Measurements from ENCODE around the gene CLDN4.

DNA sequence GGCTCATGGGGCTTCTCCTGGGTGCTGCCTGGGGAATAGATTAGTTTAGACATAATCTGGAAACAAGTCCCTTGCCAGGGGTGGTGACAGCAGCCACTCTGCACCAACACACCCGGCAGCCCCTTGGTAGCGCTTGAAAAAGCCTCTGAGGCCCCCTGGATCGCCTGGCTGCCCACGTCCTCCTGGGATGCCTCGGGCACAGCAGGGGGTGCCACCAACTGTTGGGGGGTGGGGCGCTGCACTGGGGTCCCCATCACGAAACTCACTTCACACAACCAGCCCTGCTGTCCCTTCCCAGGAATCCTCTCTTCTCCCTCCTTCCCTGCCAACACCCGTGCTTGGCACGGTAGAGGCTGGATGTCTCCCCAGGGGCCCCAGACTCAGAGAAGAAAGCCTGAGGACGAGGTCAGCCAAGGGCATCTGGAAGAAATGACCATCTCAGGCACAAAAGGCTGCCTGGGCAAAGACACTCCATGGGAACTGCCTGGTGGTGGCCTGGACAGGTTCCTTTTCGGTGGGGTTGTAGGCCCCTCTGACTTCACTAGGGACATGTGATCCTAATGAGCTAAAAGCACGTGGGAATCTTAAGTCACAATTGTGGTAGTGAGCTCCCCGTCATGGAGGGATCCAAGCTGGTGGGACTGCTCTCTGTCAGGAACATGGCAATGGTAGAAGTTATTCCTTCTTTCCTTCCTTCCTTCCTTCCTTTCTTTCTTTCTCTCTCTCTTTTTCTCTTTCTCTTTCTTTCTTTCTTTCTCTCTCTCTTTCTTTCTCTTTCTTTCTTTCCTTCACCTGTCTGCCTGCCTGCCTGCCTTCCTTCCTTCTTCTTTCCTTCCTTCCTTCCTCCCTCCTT is 41.5 kb downstream of the CLDN4 start:
- no peak for TF ChIP-seq NR2C2 (CRISPR knock-in tag; IDR thresholded peaks at IDR 0.05)
- no peak for TF ChIP-seq NR2C2 (tag; IDR thresholded peaks at IDR 0.05)
- TF ChIP-seq KDM4B (IDR thresholded peaks at IDR 0.05; ENCODE audit: borderline replicate concordance in 2 of 2, low read depth in 1 of 2) = no peak
- no peak for TF ChIP-seq CHD1 (IDR thresholded peaks at IDR 0.05; ENCODE audit: low read length)
- no peak for TF ChIP-seq NR1H2 (CRISPR knock-in tag; IDR thresholded peaks at IDR 0.05)
- no peak for TF ChIP-seq E2F6 (IDR thresholded peaks at IDR 0.05; ENCODE audit: borderline replicate concordance in 1 of 2, extremely low read depth in 1 of 2, insufficient read depth in 1 of 2, insufficient read length in 1 of 2, low read depth in 1 of 2, low read length in 1 of 2, poor library complexity in 1 of 2, severe bottlenecking in 1 of 2)
- TF ChIP-seq, protein P1, sequence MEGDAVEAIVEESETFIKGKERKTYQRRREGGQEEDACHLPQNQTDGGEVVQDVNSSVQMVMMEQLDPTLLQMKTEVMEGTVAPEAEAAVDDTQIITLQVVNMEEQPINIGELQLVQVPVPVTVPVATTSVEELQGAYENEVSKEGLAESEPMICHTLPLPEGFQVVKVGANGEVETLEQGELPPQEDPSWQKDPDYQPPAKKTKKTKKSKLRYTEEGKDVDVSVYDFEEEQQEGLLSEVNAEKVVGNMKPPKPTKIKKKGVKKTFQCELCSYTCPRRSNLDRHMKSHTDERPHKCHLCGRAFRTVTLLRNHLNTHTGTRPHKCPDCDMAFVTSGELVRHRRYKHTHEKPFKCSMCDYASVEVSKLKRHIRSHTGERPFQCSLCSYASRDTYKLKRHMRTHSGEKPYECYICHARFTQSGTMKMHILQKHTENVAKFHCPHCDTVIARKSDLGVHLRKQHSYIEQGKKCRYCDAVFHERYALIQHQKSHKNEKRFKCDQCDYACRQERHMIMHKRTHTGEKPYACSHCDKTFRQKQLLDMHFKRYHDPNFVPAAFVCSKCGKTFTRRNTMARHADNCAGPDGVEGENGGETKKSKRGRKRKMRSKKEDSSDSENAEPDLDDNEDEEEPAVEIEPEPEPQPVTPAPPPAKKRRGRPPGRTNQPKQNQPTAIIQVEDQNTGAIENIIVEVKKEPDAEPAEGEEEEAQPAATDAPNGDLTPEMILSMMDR (IDR thresholded peaks at IDR 0.05 in 2 of 3, conservative IDR thresholded peaks at IDR 0.05 in 1 of 3; ENCODE audit: insufficient read depth in 2 of 3, low read depth in 1 of 3, low read length in 3 of 3) = no peak
- no peak for TF ChIP-seq EZH2 (IDR thresholded peaks at IDR 0.05; ENCODE audit: borderline replicate concordance, low read depth, low read length)
- TF ChIP-seq TCF7 (IDR thresholded peaks at IDR 0.05; ENCODE audit: borderline replicate concordance) = no peak
- TF ChIP-seq SMC3 (conservative IDR thresholded peaks at IDR 0.05; ENCODE audit: insufficient read depth, low read depth, low read length) = no peak

Data from K562 (cell line).